Measurements from ENCODE around the gene STARD13.

The STARD13 gene

GRCh38 chr13:33217256-33217655 is 68.3 kb downstream of the STARD13 start:
- CTCF ChIA-PET = interaction anchor here (0.9 to 1.7 kb wide), 8 partner anchors 9 to 326 kb away, joined by 3 to 14 read pairs (median 4); partner anchors contain the start of gene STARD13
- H3K4me3 ChIP-seq (ENCODE audit: low read depth, low read length) = no peak overlapping the region
- TF ChIP-seq CTCF (IDR thresholded peaks at IDR 0.05; ENCODE audit: insufficient read depth, low read length, missing control alignments) = no peak
- POLR2A ChIA-PET = no interaction called here
- no peak for DNase-seq (ENCODE audit: low read depth, low spot score)

- H3K4me3 ChIP-seq (ENCODE audit: low read depth, low read length) = no peak overlapping the region
- CTCF ChIA-PET = interaction anchor here (0.7 to 2.0 kb wide), 3 partner anchors 14 to 430 kb away, joined by 3 to 6 read pairs (median 3); no protein-coding TSS in a partner anchor
- TF ChIP-seq CTCF (IDR thresholded peaks at IDR 0.05; ENCODE audit: insufficient read depth, low read length, missing control alignments) = no peak
- POLR2A ChIA-PET = interaction anchor here (1.0 to 2.2 kb wide), 3 partner anchors 10 to 71 kb away, joined by 4 to 13 read pairs (median 6); partner anchors contain the start of gene STARD13
- no peak for DNase-seq (ENCODE audit: low read depth, low spot score)
Measured at GRCh38 chr13:33213797-33214196, 71.8 kb downstream of the STARD13 start.

- no peak for TF ChIP-seq CTCF (IDR thresholded peaks at IDR 0.05; ENCODE audit: insufficient read depth, low read length, missing control alignments)
- ChIA-PET CTCF (interaction anchor here (2.0 kb wide), 1 partner anchor 330 kb away, joined by 6 read pairs; no protein-coding TSS in a partner anchor), POLR2A (interaction anchor here (2.2 kb wide), 1 partner anchor 72 kb away, joined by 13 read pairs; the partner anchor contains the start of gene STARD13)
- no peak overlapping the region for H3K4me3 ChIP-seq (ENCODE audit: low read depth, low read length)
- DNase-seq (ENCODE audit: low read depth, low spot score) = no peak
Measured at GRCh38 chr13:33213024-33213768, 72.4 kb downstream of the STARD13 start.

- no peak for TF ChIP-seq CTCF (IDR thresholded peaks at IDR 0.05; ENCODE audit: insufficient read depth, low read length, missing control alignments)
- H3K4me3 ChIP-seq (ENCODE audit: low read depth, low read length) = no peak overlapping the region
- ChIA-PET CTCF (interaction anchor here (1.0 kb wide), 1 partner anchor 275 kb away, joined by 3 read pairs; no protein-coding TSS in a partner anchor), POLR2A (no interaction called here)
- DNase-seq (ENCODE audit: low read depth, low spot score) = no peak
Measured at GRCh38 chr13:33212396-33212795, 73.2 kb downstream of the STARD13 start.

GRCh38 chr13:33210090-33210489 is 75.5 kb downstream of the STARD13 start:
- no peak for DNase-seq (ENCODE audit: low read depth, low spot score)
- no peak for TF ChIP-seq CTCF (IDR thresholded peaks at IDR 0.05; ENCODE audit: insufficient read depth, low read length, missing control alignments)
- POLR2A ChIA-PET = no interaction called here
- CTCF ChIA-PET = interaction anchor here (0.9 to 2.2 kb wide), 4 partner anchors 17 to 277 kb away, joined by 3 to 6 read pairs (median 4); no protein-coding TSS in a partner anchor
- no peak overlapping the region for H3K4me3 ChIP-seq (ENCODE audit: low read depth, low read length)

Data from AG04449 (cell line).